Esophagus muscularis mucosa (tissue), 3 donors: Measurements from ENCODE around the gene DPF1.

Experiments
- CTCF ChIP-seq, 3 experiments: fragments of 200-600 bp in 2 of 3; fragments of 450-650 bp in 1 of 3; sonication (generic) in 2 of 3; IDR thresholded peaks; one replicate each; pipeline ENCODE4 v1.5.1; 2017 to 2019; ENCODE audit warnings: antibody characterized with exemption in 3 of 3, mild to moderate bottlenecking in 2 of 3, moderate library complexity in 1 of 3
- POLR2A ChIP-seq: fragments of 450-650 bp; IDR thresholded peaks from one replicate; pipeline ENCODE4 v1.6.1; 2017; ENCODE audit warnings: antibody characterized with exemption, moderate library complexity, mild to moderate bottlenecking, low read depth

DNA sequence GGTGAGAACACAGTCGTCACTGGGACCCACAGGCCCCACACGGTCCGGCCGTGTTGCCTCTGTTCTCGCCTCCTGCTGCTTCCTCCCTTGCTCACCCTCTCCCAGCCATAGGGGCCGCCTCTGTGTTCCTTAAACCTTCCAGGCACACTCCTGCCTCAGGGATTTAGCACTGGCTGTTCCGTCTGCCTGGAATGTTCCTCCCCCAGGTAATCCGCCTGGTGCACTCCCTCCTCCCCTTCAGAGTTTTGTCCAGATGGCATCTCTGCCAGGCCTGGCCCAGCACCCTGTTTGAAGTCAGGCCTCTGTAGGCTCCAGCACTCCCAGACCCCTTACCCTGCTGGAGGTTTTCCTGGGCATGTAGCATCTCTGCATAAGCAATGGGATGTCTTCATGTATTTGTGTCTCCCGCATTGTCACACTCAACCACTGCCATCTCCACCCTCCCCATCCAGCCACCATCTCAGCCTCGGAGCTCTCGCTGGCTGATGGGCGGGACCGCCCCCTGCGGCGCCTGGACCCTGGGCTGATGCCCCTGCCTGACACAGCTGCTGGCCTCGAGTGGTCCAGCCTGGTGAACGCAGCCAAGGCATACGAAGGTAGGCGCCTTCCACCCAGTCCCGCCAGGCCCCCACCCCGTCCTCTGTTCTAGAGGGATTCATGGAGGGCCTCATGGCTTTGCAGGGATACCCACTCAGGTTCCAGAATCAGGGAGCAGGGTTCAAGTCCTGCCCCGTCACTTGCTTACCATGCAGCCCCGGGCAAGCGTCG, 25.9 kb downstream of the DPF1 start:
- TF ChIP-seq CTCF (IDR thresholded peaks at IDR 0.05) (no peak), POLR2A (no peak)
